SK-N-SH treated with all-trans-retinoic acid at 6 μM for 48 hours (cell line): ENCODE data around the gene OR2T11.
"Not testable (repeated sequence)": the region's sequence is repeated elsewhere in the genome, so short reads cannot be mapped to it uniquely, and the experiment has no call there.

Source experiments
- BACH2 ChIP-seq: fragments of 250-450 bp; sonication (Bioruptor Pico); IDR thresholded peaks from 2 replicates; pipeline ENCODE4 v1.9.0; 2021; ENCODE audit warnings: mild to moderate bottlenecking, borderline replicate concordance
- CREB5 ChIP-seq: fragments of 250-450 bp; sonication (Bioruptor Pico); IDR thresholded peaks from 2 replicates; pipeline ENCODE4 v1.5.1; 2020; ENCODE audit warnings: low read depth, mild to moderate bottlenecking, moderate library complexity
- CSDC2 ChIP-seq: fragments of 250-450 bp; sonication (Bioruptor Pico); IDR thresholded peaks from 2 replicates; pipeline ENCODE4 v1.5.0; 2020; ENCODE audit warnings: mild to moderate bottlenecking, moderate library complexity
- CSRNP3 ChIP-seq: fragments of 250-450 bp; sonication (Bioruptor Pico); IDR thresholded peaks from 2 replicates; pipeline ENCODE4 v1.5.1; 2021; ENCODE audit warnings: mild to moderate bottlenecking, moderate library complexity
- GLIS3 ChIP-seq: fragments of 250-450 bp; sonication (Bioruptor Pico); IDR thresholded peaks from 2 replicates; pipeline ENCODE4 v1.5.0; 2020; ENCODE audit warnings: mild to moderate bottlenecking, moderate library complexity
- OSR1 ChIP-seq: fragments of 250-450 bp; sonication (Bioruptor Pico); IDR thresholded peaks from 2 replicates; pipeline ENCODE4 v1.8.0; 2022; ENCODE audit warnings: moderate library complexity, mild to moderate bottlenecking, inconsistent platforms
- PATZ1 ChIP-seq: fragments of 250-450 bp; sonication (Bioruptor Pico); IDR thresholded peaks from 2 replicates; pipeline ENCODE4 v1.8.0; 2020; ENCODE audit warnings: mild to moderate bottlenecking, moderate library complexity, borderline replicate concordance
- RARB ChIP-seq: fragments of 250-450 bp; sonication (Bioruptor Pico); IDR thresholded peaks from 2 replicates; pipeline ENCODE4 v1.8.0; 2021; ENCODE audit warnings: mild to moderate bottlenecking, moderate library complexity
- TSHZ2 ChIP-seq: fragments of 250-450 bp; sonication (Bioruptor Pico); IDR thresholded peaks from 2 replicates; pipeline ENCODE4 v1.5.0; 2020; ENCODE audit warnings: mild to moderate bottlenecking, moderate library complexity
- ZC3H10 ChIP-seq: fragments of 250-450 bp; sonication (Bioruptor Pico); IDR thresholded peaks from 2 replicates; pipeline ENCODE4 v1.5.1; 2021; ENCODE audit warnings: mild to moderate bottlenecking, moderate library complexity
- ZFP3 ChIP-seq: fragments of 250-450 bp; sonication (Bioruptor Pico); IDR thresholded peaks from 2 replicates; pipeline ENCODE4 v1.5.0; 2020; ENCODE audit warnings: mild to moderate bottlenecking, moderate library complexity
- ZFP30 ChIP-seq: fragments of 450-650 bp; formaldehyde crosslinking; IDR thresholded peaks from 2 replicates; pipeline ENCODE4 v1.5.0; 2022; ENCODE audit warnings: mild to moderate bottlenecking, moderate library complexity
- ZNF70 ChIP-seq: fragments of 450-650 bp; formaldehyde crosslinking; IDR thresholded peaks from 2 replicates; pipeline ENCODE4 v1.5.0; 2020; ENCODE audit warnings: mild to moderate bottlenecking, moderate library complexity
- ZNF8 ChIP-seq: fragments of 450-650 bp; formaldehyde crosslinking; IDR thresholded peaks from 2 replicates; pipeline ENCODE4 v1.5.0; 2020; ENCODE audit warnings: mild to moderate bottlenecking, moderate library complexity

- not testable (repeated sequence) for TF ChIP-seq ZFP30 (CRISPR knock-in tag); GLIS3 (CRISPR knock-in tag); RARB (CRISPR knock-in tag); ZFP3 (CRISPR knock-in tag); ZNF8 (CRISPR knock-in tag); TSHZ2 (CRISPR knock-in tag); ZC3H10 (CRISPR knock-in tag); OSR1 (CRISPR knock-in tag); ZNF70 (CRISPR knock-in tag); CSRNP3 (CRISPR knock-in tag); CREB5 (CRISPR knock-in tag); PATZ1; CSDC2 (CRISPR knock-in tag); BACH2 (CRISPR knock-in tag)
These were observed 61.0 kb downstream of the OR2T11 start for GRCh38 chr1:248573856-248574255.
